Measurements from ENCODE around the gene E2F2. TPM values are rescaled to one million over a fixed set of nuclear protein-coding genes. Genes with fewer than 3 reads are reported as not detected.

The E2F2 gene
- total RNA-seq, 1 experiment from 2014 or later, result 46.1 TPM

DNA sequence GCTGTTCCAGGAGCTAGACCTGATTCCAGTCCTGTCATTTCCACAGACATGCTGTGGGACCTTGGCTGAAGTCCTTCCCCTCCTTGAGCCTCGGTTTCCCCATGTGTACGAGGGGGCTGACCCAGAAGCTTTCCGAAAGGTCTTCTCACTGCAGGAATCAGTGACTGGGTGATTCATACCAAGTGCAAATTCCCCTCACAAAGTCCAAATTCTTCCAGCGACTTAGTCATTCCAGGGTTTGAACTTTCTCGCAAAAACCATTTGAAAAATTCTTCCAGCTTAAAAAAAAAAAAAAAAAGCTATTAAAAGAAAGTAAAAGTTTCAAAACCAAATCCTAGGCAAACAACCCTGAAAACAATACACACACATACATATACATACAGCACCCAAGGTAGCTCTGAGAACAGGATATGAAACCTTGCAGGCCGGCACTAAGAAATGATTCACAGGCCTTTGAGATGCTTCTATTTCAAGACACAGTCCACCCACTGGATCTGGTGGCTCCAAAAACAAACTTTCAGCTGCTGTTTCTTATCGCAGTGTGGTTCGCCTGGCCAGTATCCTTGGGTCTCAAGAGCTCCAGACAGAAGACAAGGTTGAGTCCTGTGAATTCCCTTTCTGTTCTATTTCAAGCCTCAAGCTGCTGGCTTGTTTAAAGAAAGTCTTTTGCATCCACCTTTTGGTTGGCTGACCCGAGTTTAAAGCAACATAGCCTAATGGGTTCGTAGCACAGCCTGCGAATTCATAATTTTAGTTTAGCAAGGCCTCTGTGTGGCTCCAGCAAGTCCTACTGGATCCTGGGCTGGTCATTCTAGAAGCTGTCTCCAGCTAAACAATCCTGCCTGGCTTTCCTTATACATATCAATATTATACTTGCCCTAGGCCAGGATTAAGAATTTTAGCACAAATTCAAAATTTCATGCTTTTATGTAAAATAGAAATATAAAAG is 46.3 kb upstream of the E2F2 start:
- Histone ChIP-seq H3K27me3 (replicated peaks; ENCODE audit: insufficient read depth, low read depth, low read length, poor library complexity) (no peaks in the 10 kb centered on the region), H3K9me3 (ENCODE audit: low read depth, low read length, poor library complexity, severe bottlenecking) (no peaks in the 10 kb centered on the region), H3K36me3 (ENCODE audit: insufficient read depth, low read length, poor library complexity, severe bottlenecking) (no peaks in the 10 kb centered on the region), H3K27ac (ENCODE audit: low read depth, low read length, poor library complexity, severe bottlenecking) (no peak overlapping the region), H3K4me1 (ENCODE audit: insufficient read depth, low read length, poor library complexity, severe bottlenecking) (no peaks in the 10 kb centered on the region), H3K4me3 (ENCODE audit: low read depth, low read length, poor library complexity, severe bottlenecking) (no peak overlapping the region)
- CTCF ChIA-PET, result no interaction called here
- no peak for TF ChIP-seq EZH2 (IDR thresholded peaks at IDR 0.05; ENCODE audit: borderline replicate concordance, low read depth, low read length, poor library complexity, severe bottlenecking)
- TF ChIP-seq, protein P1, sequence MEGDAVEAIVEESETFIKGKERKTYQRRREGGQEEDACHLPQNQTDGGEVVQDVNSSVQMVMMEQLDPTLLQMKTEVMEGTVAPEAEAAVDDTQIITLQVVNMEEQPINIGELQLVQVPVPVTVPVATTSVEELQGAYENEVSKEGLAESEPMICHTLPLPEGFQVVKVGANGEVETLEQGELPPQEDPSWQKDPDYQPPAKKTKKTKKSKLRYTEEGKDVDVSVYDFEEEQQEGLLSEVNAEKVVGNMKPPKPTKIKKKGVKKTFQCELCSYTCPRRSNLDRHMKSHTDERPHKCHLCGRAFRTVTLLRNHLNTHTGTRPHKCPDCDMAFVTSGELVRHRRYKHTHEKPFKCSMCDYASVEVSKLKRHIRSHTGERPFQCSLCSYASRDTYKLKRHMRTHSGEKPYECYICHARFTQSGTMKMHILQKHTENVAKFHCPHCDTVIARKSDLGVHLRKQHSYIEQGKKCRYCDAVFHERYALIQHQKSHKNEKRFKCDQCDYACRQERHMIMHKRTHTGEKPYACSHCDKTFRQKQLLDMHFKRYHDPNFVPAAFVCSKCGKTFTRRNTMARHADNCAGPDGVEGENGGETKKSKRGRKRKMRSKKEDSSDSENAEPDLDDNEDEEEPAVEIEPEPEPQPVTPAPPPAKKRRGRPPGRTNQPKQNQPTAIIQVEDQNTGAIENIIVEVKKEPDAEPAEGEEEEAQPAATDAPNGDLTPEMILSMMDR (conservative IDR thresholded peaks at IDR 0.05; ENCODE audit: low read depth, low read length), result no peak
- intact Hi-C loops (cut with micrococcal nuclease; ENCODE audit: unreplicated experiment), result no loop called here
- POLR2A ChIA-PET (ENCODE audit: low non-redundant PET), result interaction anchor here (0.7 kb wide), 1 partner anchor 117 kb away, joined by 3 read pairs; no protein-coding TSS in a partner anchor
- BruUV-seq (replicated peaks), result no TSS peak
- no peak for DNase-seq (ENCODE audit: low spot score)

DNA sequence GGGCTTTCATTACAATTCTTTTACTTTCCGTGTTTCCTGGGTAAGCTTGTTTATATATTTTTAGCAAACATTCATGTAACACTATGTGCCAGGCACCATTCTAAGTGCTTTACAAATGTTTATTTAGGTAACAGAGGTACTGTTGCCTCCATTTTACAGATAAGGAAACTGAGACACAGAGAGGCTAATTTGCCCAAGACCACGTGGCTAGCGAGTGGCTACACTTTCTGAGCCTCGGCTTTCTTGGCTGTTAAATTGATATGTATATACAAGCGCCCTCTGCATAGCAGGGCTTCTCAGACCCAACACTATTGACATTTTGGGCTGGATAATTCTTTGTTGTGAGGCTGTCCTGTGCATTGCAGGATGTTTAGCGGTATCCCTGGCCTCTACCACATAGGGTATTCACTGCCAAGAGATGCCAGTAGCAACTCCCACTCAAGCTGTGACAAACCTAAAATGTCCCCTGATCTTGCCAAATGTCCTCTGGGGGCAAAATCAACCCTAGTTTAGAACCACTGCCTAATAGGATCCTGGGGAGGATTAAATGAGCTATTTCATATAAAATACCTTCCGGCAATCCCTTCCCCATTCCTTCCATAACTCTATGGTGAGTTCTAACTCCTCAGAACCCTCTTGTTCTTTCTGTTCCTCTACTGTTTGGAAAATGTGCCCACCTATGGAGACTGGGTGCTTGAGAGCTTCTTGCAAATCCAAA is 45.5 kb upstream of the E2F2 start:
- no peak for TF ChIP-seq EZH2 (IDR thresholded peaks at IDR 0.05; ENCODE audit: borderline replicate concordance, low read depth, low read length, poor library complexity, severe bottlenecking)
- TF ChIP-seq, protein P1 (conservative IDR thresholded peaks at IDR 0.05; ENCODE audit: low read depth, low read length), result no peak
- BruUV-seq (replicated peaks), result no TSS peak
- Histone ChIP-seq H3K4me3 (ENCODE audit: low read depth, low read length, poor library complexity, severe bottlenecking) (no peak overlapping the region), H3K9me3 (ENCODE audit: low read depth, low read length, poor library complexity, severe bottlenecking) (no peaks in the 10 kb centered on the region), H3K27me3 (replicated peaks; ENCODE audit: insufficient read depth, low read depth, low read length, poor library complexity) (no peaks in the 10 kb centered on the region), H3K4me1 (ENCODE audit: insufficient read depth, low read length, poor library complexity, severe bottlenecking) (no peaks in the 10 kb centered on the region), H3K27ac (ENCODE audit: low read depth, low read length, poor library complexity, severe bottlenecking) (no peak overlapping the region), H3K36me3 (ENCODE audit: insufficient read depth, low read length, poor library complexity, severe bottlenecking) (no peaks in the 10 kb centered on the region)
- intact Hi-C loops (cut with micrococcal nuclease; ENCODE audit: unreplicated experiment), result no loop called here
- CTCF ChIA-PET, result no interaction called here
- POLR2A ChIA-PET (ENCODE audit: low non-redundant PET), result interaction anchor here (0.6 kb wide), 1 partner anchor 149 kb away, joined by 15 read pairs; no protein-coding TSS in a partner anchor
- DNase-seq (ENCODE audit: low spot score), result no peak

DNA sequence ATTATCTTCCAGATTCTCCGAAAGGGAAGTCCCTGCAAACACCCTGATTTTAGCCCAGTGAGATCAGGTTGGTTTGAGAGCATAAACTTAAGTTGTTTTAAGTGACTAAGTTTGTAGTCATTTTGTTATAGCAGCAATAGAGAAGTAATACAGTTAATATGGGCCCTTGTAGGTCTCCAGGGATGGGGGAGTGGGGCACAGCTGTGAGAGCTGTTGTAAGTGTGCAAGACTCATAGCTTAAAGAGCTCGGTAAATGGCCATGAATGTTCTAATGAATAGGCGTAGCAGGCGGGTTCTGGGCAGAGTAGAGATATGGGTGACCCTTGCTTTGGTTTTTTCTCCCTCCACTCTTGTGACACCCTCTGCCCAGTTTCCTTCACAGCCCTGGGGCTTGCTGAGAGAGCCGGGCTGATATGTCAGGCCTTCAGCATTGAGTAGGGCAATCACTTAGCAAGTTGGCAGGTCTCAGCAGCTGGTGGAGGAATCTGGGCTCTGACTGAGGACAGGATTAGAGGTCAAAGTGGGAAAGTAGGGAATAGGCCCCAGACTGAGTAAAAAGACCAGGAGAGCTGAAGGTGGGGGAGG is 44.3 kb upstream of the E2F2 start:
- no peaks in the 10 kb centered on the region for H3K9me3 ChIP-seq (ENCODE audit: low read depth, low read length, poor library complexity, severe bottlenecking)
- BruUV-seq (replicated peaks), result no TSS peak
- intact Hi-C loops (cut with micrococcal nuclease; ENCODE audit: unreplicated experiment), result no loop called here
- no peak overlapping the region for H3K4me3 ChIP-seq (ENCODE audit: low read depth, low read length, poor library complexity, severe bottlenecking)
- ChIA-PET POLR2A (ENCODE audit: low non-redundant PET) (no interaction called here), CTCF (no interaction called here)
- TF ChIP-seq, protein P1 (conservative IDR thresholded peaks at IDR 0.05; ENCODE audit: low read depth, low read length), result no peak
- TF ChIP-seq EZH2 (IDR thresholded peaks at IDR 0.05; ENCODE audit: borderline replicate concordance, low read depth, low read length, poor library complexity, severe bottlenecking), result no peak
- no peaks in the 10 kb centered on the region for H3K36me3 ChIP-seq (ENCODE audit: insufficient read depth, low read length, poor library complexity, severe bottlenecking)
- no peak overlapping the region for H3K27ac ChIP-seq (ENCODE audit: low read depth, low read length, poor library complexity, severe bottlenecking)
- peaks cover 5% of the 10 kb centered on the region for H3K4me1 ChIP-seq (ENCODE audit: insufficient read depth, low read length, poor library complexity, severe bottlenecking)
- H3K27me3 ChIP-seq (replicated peaks; ENCODE audit: insufficient read depth, low read depth, low read length, poor library complexity), result no peaks in the 10 kb centered on the region
- no peak for DNase-seq (ENCODE audit: low spot score)

Data from A673 (cell line).